ENCODE data around the gene LIN7A.

Gene LIN7A

DNA sequence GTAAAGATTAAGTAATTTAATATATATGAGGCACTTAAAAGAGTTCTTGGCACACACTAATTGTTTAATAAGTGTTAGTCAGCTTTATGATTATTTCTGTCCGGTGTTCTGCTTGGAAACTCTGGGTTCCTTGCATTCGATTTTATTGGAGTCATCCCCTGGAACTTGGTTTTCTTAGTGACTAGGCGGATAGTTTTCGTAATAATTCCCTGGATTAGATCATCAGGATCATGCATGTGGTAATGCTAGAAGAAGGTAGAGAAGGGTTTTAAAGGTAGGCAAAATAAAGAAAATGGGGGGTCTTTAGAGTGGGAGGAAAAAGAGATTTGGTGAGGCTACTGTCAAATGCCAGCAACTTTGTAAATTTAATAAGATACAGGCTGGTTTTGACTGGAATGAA lies 132.6 kb downstream of the LIN7A start:
- no peak overlapping the region for H3K4me3 ChIP-seq (ENCODE audit: low read depth in 1 of 2, low read length in 1 of 2)
- TF ChIP-seq, protein P1, sequence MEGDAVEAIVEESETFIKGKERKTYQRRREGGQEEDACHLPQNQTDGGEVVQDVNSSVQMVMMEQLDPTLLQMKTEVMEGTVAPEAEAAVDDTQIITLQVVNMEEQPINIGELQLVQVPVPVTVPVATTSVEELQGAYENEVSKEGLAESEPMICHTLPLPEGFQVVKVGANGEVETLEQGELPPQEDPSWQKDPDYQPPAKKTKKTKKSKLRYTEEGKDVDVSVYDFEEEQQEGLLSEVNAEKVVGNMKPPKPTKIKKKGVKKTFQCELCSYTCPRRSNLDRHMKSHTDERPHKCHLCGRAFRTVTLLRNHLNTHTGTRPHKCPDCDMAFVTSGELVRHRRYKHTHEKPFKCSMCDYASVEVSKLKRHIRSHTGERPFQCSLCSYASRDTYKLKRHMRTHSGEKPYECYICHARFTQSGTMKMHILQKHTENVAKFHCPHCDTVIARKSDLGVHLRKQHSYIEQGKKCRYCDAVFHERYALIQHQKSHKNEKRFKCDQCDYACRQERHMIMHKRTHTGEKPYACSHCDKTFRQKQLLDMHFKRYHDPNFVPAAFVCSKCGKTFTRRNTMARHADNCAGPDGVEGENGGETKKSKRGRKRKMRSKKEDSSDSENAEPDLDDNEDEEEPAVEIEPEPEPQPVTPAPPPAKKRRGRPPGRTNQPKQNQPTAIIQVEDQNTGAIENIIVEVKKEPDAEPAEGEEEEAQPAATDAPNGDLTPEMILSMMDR (IDR thresholded peaks at IDR 0.05): no peak
- H3K9me3 ChIP-seq: no peaks in the 10 kb centered on the region
- H3K27me3 ChIP-seq: no peaks in the 10 kb centered on the region
- H3K4me1 ChIP-seq (ENCODE audit: control insufficient read depth in 1 of 2, insufficient read depth in 1 of 2, low read depth in 1 of 2, low read length in 1 of 2): no peaks in the 10 kb centered on the region
- H3K36me3 ChIP-seq: peaks cover 80% of the 10 kb centered on the region
- H3K27ac ChIP-seq: no peak overlapping the region

DNA sequence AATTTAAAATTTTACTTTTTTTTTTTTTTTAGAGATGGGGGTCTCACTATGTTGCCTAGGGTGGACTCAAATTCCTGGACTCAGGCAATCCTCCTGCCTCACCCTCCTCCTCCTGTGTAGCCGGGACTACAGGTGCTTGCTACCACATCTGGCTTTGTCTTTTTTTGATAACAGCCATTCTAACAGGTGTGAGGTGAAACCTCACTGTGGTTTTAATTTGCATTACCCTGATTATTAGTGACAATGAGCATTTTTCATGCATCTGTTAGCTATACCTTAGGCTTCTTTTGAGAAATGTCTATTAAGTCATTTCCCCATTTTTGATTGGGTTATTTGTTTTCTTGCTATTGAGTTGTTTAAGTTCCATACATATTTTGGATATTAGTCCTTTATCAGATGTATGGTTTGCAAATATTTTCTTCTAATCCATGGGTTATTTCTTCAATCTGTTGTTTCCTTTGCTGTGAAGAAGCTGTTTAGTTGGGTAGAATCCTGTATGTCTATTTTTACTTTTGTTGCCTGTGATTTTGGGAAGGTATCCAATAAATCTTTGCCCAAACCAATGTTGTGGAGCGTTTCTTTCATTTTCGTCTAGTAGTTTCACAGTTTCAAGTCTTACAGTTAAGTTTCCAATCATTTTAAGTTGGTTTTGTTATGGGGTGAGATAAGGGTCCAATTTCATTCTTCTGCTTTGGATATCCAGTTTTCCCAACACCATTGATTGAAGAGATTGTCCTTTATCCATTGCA lies 134.9 kb downstream of the LIN7A start:
- H3K4me3 ChIP-seq (ENCODE audit: low read depth in 1 of 2, low read length in 1 of 2): no peak overlapping the region
- no peaks in the 10 kb centered on the region for H3K27me3 ChIP-seq
- TF ChIP-seq, protein P1 (IDR thresholded peaks at IDR 0.05): no peak
- no peaks in the 10 kb centered on the region for H3K4me1 ChIP-seq (ENCODE audit: control insufficient read depth in 1 of 2, insufficient read depth in 1 of 2, low read depth in 1 of 2, low read length in 1 of 2)
- H3K9me3 ChIP-seq: no peaks in the 10 kb centered on the region
- H3K36me3 ChIP-seq: peaks cover 75% of the 10 kb centered on the region
- no peak overlapping the region for H3K27ac ChIP-seq

DNA sequence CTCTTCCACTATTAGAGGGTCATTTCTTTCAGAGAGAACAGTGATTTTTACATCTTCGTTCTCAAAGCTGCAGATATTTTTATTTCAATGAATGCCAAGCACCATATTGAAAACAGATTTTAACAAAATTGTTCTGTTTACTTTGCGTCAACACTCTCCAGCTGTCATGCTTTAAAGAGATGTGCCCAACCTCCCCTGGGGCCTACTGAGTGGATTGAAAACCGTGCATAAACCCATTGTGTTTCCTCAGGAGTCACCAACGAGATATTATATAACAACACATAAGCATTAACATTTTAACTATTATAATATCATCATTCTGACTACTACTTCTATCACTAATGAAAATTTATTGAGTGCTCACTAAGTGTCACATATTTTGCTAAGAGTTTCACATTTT lies 139.5 kb downstream of the LIN7A start:
- peaks cover 78% of the 10 kb centered on the region for H3K36me3 ChIP-seq
- H3K27ac ChIP-seq: no peak overlapping the region
- no peak overlapping the region for H3K4me3 ChIP-seq (ENCODE audit: low read depth in 1 of 2, low read length in 1 of 2)
- H3K9me3 ChIP-seq: no peaks in the 10 kb centered on the region
- H3K4me1 ChIP-seq (ENCODE audit: control insufficient read depth in 1 of 2, insufficient read depth in 1 of 2, low read depth in 1 of 2, low read length in 1 of 2): no peaks in the 10 kb centered on the region
- TF ChIP-seq, protein P1 (IDR thresholded peaks at IDR 0.05): no peak
- no peaks in the 10 kb centered on the region for H3K27me3 ChIP-seq

DNA sequence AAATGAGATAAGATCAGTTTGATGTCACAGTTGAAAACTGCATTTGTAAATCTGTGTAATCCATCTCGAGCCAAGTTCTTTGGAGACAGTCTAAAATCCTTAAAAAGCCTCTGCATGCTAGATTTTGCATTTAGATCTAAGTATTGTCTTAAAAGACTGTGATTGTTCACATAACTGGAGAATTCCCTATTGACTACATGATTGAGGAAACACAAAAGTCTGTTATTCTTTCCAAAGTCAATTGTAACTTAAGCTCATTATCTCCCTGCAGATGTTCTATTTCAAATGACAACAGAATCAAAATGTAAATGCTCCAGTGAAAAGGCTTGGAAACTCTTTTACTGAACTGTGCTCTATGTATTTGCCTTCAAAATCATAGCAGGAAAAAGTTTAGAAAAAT lies 143.2 kb downstream of the LIN7A start:
- H3K36me3 ChIP-seq: peaks cover 63% of the 10 kb centered on the region
- TF ChIP-seq, protein P1 (IDR thresholded peaks at IDR 0.05): no peak
- H3K9me3 ChIP-seq: no peaks in the 10 kb centered on the region
- no peaks in the 10 kb centered on the region for H3K4me1 ChIP-seq (ENCODE audit: control insufficient read depth in 1 of 2, insufficient read depth in 1 of 2, low read depth in 1 of 2, low read length in 1 of 2)
- H3K4me3 ChIP-seq (ENCODE audit: low read depth in 1 of 2, low read length in 1 of 2): no peak overlapping the region
- H3K27me3 ChIP-seq: no peaks in the 10 kb centered on the region
- H3K27ac ChIP-seq: no peak overlapping the region

DNA sequence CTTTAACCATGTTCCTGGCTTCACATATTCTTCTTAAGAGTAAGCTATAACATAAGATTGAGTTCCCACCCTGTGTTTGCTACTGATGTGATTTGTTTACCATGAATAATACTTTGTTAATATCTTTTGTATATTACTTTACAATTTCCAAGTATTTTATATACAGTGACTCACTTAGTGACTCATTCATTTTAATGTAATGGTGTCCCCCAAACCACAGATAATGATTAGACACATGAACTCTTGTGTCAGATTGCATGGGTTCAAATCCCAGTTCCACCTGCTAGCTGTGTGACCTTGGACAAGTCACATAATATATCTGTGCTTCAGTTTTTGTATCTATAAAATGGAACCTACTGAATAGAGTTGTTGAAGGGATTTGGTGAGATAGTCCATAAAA lies 144.9 kb downstream of the LIN7A start:
- Histone ChIP-seq H3K4me3 (ENCODE audit: low read depth in 1 of 2, low read length in 1 of 2) (no peak overlapping the region), H3K27ac (no peak overlapping the region), H3K27me3 (no peaks in the 10 kb centered on the region), H3K4me1 (ENCODE audit: control insufficient read depth in 1 of 2, insufficient read depth in 1 of 2, low read depth in 1 of 2, low read length in 1 of 2) (no peaks in the 10 kb centered on the region), H3K9me3 (no peaks in the 10 kb centered on the region), H3K36me3 (peaks cover 49% of the 10 kb centered on the region)
- TF ChIP-seq, protein P1 (IDR thresholded peaks at IDR 0.05): no peak
